Osteocyte (in vitro differentiated cells): ENCODE measurements around the gene GNPTG. TPM values are rescaled to one million over a fixed set of nuclear protein-coding genes. Genes with fewer than 3 reads are reported as not detected.

Source experiments
- DNase-seq: peaks from one replicate; pipeline ENCODE4 v3.0.0; 2021; ENCODE audit warnings: mixed read lengths; ENCODE audit not compliant: unreplicated experiment; ENCODE audit errors: extremely low spot score
- H3K27ac Mint-ChIP-seq: one replicate; pipeline ENCODE4 v1.8.0; 2021; ENCODE audit warnings: mild to moderate bottlenecking, mixed read lengths; ENCODE audit not compliant: unreplicated experiment
- H3K27me3 Mint-ChIP-seq: one replicate; pipeline ENCODE4 v1.8.0; 2021; ENCODE audit warnings: mixed read lengths; ENCODE audit not compliant: unreplicated experiment
- H3K36me3 Mint-ChIP-seq: one replicate; pipeline ENCODE4 v1.8.0; 2021; ENCODE audit warnings: mixed read lengths; ENCODE audit not compliant: unreplicated experiment
- H3K4me1 Mint-ChIP-seq: one replicate; pipeline ENCODE4 v1.8.0; 2021; ENCODE audit warnings: mixed read lengths; ENCODE audit not compliant: unreplicated experiment
- H3K4me3 Mint-ChIP-seq: one replicate; pipeline ENCODE4 v1.8.0; 2021; ENCODE audit warnings: mild to moderate bottlenecking, moderate library complexity, mixed read lengths; ENCODE audit not compliant: unreplicated experiment
- H3K9me3 Mint-ChIP-seq: one replicate; pipeline ENCODE4 v1.8.0; 2021; ENCODE audit warnings: mixed read lengths; ENCODE audit not compliant: unreplicated experiment
- CTCF ChIP-seq: fragments of 200-600 bp; sonication (generic); IDR thresholded peaks from 2 replicates; pipeline ENCODE4 v1.5.0; 2021; ENCODE audit warnings: antibody characterized with exemption, mild to moderate bottlenecking, moderate library complexity
- total RNA-seq: library from RNA; stranded (reverse); gene quantifications from 2 replicates; pipeline ENCODE4 v1.2.1, GENCODE V29; 2021

Gene GNPTG
- total RNA-seq, 1 donor from 2014 or later = 94.3 TPM

- Mint-ChIP-seq H3K27ac (no peak overlapping the region), H3K4me1 (peaks cover 27% of the 10 kb centered on the region), H3K9me3 (no peaks in the 10 kb centered on the region), H3K36me3 (peaks cover 3% of the 10 kb centered on the region), H3K4me3 (no peak overlapping the region), H3K27me3 (no peaks in the 10 kb centered on the region)
- no peak for TF ChIP-seq CTCF
- DNase-seq = no peak
Observed at GRCh38 chr16:1354815-1355540, 3.2 kb downstream of the GNPTG start.

GRCh38 chr16:1355591-1355990 is 3.9 kb downstream of the GNPTG start:
- Mint-ChIP-seq H3K27ac (no peak overlapping the region), H3K4me3 (no peak overlapping the region), H3K9me3 (no peaks in the 10 kb centered on the region), H3K4me1 (peaks cover 26% of the 10 kb centered on the region), H3K27me3 (no peaks in the 10 kb centered on the region), H3K36me3 (no peaks in the 10 kb centered on the region)
- no peak for TF ChIP-seq CTCF
- no peak for DNase-seq

- Mint-ChIP-seq H3K27me3 (no peaks in the 10 kb centered on the region), H3K27ac (no peak overlapping the region), H3K4me1 (peaks cover 23% of the 10 kb centered on the region), H3K4me3 (no peak overlapping the region), H3K9me3 (no peaks in the 10 kb centered on the region), H3K36me3 (no peaks in the 10 kb centered on the region)
- no peak for DNase-seq
- no peak for TF ChIP-seq CTCF
Observed at GRCh38 chr16:1356061-1356900, 4.5 kb downstream of the GNPTG start.

- Mint-ChIP-seq H3K4me3 (no peak overlapping the region), H3K27me3 (no peaks in the 10 kb centered on the region), H3K36me3 (no peaks in the 10 kb centered on the region), H3K9me3 (no peaks in the 10 kb centered on the region), H3K27ac (no peak overlapping the region), H3K4me1 (peaks cover 16% of the 10 kb centered on the region)
- no peak for TF ChIP-seq CTCF
- no peak for DNase-seq
Observed at GRCh38 chr16:1357906-1358566, 6.3 kb downstream of the GNPTG start.
